22Rv1 (cell line): ENCODE data around the gene OS9.

ENCODE experiments used
- CTCF ChIP-seq: fragments of 450-650 bp; IDR thresholded peaks from 2 replicates; pipeline ENCODE4 v1.5.1; 2017; ENCODE audit warnings: mild to moderate bottlenecking
- ZFX ChIP-seq: fragments of 450-650 bp; IDR thresholded peaks from 2 replicates; pipeline ENCODE4 v1.6.1; 2017; ENCODE audit warnings: antibody characterized with exemption, borderline replicate concordance

- TF ChIP-seq CTCF (no peak), ZFX (no peak)
These were observed 61.2 kb downstream of the OS9 start for GRCh38 chr12:57755194-57755453.
